ENCODE measurements around the gene MAIP1. TPM values are rescaled to one million over a fixed set of nuclear protein-coding genes. Genes with fewer than 3 reads are reported as not detected.
A peak's percentile ranks its signal among the peaks of the same experiment; 100 is the strongest.

Gene MAIP1
- total RNA-seq, 1 experiment from 2014 or later: 29.3 TPM

DNA sequence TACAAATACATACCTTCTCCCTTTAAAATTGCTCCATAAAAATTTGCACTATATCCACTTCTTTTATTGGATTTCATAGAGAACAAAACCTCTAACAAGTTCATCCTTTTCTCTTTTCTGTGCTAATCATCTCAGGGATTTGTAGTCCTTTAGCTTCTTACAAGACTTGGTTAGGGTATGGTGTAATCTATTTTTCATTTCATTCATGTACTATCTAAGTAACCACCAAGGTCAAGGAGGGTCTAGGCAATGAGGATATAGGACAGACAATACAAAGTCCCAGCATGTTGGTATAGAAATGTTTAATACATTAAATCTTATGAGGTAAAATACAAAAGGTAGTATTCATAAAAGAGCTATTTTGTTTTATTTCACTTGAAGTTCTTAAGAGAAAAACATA, 26.8 kb upstream of the MAIP1 start:
- TF ChIP-seq, protein P1, sequence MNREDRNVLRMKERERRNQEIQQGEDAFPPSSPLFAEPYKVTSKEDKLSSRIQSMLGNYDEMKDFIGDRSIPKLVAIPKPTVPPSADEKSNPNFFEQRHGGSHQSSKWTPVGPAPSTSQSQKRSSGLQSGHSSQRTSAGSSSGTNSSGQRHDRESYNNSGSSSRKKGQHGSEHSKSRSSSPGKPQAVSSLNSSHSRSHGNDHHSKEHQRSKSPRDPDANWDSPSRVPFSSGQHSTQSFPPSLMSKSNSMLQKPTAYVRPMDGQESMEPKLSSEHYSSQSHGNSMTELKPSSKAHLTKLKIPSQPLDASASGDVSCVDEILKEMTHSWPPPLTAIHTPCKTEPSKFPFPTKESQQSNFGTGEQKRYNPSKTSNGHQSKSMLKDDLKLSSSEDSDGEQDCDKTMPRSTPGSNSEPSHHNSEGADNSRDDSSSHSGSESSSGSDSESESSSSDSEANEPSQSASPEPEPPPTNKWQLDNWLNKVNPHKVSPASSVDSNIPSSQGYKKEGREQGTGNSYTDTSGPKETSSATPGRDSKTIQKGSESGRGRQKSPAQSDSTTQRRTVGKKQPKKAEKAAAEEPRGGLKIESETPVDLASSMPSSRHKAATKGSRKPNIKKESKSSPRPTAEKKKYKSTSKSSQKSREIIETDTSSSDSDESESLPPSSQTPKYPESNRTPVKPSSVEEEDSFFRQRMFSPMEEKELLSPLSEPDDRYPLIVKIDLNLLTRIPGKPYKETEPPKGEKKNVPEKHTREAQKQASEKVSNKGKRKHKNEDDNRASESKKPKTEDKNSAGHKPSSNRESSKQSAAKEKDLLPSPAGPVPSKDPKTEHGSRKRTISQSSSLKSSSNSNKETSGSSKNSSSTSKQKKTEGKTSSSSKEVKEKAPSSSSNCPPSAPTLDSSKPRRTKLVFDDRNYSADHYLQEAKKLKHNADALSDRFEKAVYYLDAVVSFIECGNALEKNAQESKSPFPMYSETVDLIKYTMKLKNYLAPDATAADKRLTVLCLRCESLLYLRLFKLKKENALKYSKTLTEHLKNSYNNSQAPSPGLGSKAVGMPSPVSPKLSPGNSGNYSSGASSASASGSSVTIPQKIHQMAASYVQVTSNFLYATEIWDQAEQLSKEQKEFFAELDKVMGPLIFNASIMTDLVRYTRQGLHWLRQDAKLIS (CRISPR knock-in tag; IDR thresholded peaks at IDR 0.05; ENCODE audit: borderline replicate concordance): no peak
- TF ChIP-seq, protein P2, sequence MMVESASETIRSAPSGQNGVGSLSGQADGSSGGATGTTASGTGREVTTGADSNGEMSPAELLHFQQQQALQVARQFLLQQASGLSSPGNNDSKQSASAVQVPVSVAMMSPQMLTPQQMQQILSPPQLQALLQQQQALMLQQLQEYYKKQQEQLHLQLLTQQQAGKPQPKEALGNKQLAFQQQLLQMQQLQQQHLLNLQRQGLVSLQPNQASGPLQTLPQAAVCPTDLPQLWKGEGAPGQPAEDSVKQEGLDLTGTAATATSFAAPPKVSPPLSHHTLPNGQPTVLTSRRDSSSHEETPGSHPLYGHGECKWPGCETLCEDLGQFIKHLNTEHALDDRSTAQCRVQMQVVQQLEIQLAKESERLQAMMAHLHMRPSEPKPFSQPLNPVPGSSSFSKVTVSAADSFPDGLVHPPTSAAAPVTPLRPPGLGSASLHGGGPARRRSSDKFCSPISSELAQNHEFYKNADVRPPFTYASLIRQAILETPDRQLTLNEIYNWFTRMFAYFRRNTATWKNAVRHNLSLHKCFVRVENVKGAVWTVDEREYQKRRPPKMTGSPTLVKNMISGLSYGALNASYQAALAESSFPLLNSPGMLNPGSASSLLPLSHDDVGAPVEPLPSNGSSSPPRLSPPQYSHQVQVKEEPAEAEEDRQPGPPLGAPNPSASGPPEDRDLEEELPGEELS (CRISPR knock-in tag; IDR thresholded peaks at IDR 0.05): no peak
- TF ChIP-seq, protein P3, sequence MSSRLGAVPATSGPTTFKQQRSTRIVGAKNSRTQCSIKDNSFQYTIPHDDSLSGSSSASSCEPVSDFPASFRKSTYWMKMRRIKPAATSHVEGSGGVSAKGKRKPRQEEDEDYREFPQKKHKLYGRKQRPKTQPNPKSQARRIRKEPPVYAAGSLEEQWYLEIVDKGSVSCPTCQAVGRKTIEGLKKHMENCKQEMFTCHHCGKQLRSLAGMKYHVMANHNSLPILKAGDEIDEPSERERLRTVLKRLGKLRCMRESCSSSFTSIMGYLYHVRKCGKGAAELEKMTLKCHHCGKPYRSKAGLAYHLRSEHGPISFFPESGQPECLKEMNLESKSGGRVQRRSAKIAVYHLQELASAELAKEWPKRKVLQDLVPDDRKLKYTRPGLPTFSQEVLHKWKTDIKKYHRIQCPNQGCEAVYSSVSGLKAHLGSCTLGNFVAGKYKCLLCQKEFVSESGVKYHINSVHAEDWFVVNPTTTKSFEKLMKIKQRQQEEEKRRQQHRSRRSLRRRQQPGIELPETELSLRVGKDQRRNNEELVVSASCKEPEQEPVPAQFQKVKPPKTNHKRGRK (CRISPR knock-in tag; IDR thresholded peaks at IDR 0.05; ENCODE audit: borderline replicate concordance): no peak
- TF ChIP-seq IRF2 (CRISPR knock-in tag; IDR thresholded peaks at IDR 0.05; ENCODE audit: borderline replicate concordance, low read depth): no peak
- H3K27me3 Mint-ChIP-seq (ENCODE audit: low read depth): no peaks in the 10 kb centered on the region
- H3K27ac Mint-ChIP-seq: peak overlapping the region; percentile 76
- peaks cover 41% of the 10 kb centered on the region for H3K36me3 Mint-ChIP-seq
- DNase-seq (ENCODE audit: low spot score): no peak
- CTCF ChIA-PET: no interaction called here
- POLR2A ChIA-PET: no interaction called here
- H3K9me3 Mint-ChIP-seq: no peaks in the 10 kb centered on the region
- ATAC-seq: peak; percentile 33
- H3K4me1 Mint-ChIP-seq: peaks cover 27% of the 10 kb centered on the region
- H3K4me3 Mint-ChIP-seq: peak overlapping the region; percentile 26; the same call in 1 of the 2 replicates

DNA sequence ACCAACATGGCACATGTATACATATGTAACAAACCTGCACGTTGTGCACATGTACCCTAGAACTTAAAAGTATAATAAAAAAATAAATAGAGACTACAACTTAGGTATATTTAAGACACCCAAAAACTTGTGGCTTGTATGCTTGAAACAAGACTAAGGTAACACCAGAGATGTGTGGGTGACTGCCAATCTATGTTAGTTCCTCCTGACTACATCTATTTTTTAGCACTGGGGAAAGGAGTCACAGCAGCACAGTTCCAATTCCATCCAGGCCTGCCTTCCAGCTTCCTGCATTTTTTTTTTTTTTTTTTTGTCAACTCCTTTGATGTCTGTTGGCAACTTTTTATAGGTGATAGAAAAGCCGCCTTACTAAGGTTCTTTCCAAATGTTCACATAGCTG, 26.1 kb upstream of the MAIP1 start:
- H3K4me3 Mint-ChIP-seq: no peak overlapping the region
- no peaks in the 10 kb centered on the region for H3K9me3 Mint-ChIP-seq
- TF ChIP-seq, protein P4, sequence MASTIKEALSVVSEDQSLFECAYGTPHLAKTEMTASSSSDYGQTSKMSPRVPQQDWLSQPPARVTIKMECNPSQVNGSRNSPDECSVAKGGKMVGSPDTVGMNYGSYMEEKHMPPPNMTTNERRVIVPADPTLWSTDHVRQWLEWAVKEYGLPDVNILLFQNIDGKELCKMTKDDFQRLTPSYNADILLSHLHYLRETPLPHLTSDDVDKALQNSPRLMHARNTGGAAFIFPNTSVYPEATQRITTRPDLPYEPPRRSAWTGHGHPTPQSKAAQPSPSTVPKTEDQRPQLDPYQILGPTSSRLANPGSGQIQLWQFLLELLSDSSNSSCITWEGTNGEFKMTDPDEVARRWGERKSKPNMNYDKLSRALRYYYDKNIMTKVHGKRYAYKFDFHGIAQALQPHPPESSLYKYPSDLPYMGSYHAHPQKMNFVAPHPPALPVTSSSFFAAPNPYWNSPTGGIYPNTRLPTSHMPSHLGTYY (CRISPR knock-in tag; IDR thresholded peaks at IDR 0.05): peak; percentile 76; the same call in 1 of the 2 replicates
- no peak for TF ChIP-seq RORB (CRISPR knock-in tag; IDR thresholded peaks at IDR 0.05)
- no peak for TF ChIP-seq TEAD4 (CRISPR knock-in tag; IDR thresholded peaks at IDR 0.05)
- no peak for TF ChIP-seq FOXP1 (CRISPR knock-in tag; IDR thresholded peaks at IDR 0.05; ENCODE audit: borderline replicate concordance)
- no peak for TF ChIP-seq HMGA2 (CRISPR knock-in tag; IDR thresholded peaks at IDR 0.05)
- TF ChIP-seq, protein P5, sequence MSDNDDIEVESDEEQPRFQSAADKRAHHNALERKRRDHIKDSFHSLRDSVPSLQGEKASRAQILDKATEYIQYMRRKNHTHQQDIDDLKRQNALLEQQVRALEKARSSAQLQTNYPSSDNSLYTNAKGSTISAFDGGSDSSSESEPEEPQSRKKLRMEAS (CRISPR knock-in tag; IDR thresholded peaks at IDR 0.05): no peak
- no peak for TF ChIP-seq FOXJ3 (CRISPR knock-in tag; IDR thresholded peaks at IDR 0.05; ENCODE audit: borderline replicate concordance)
- H3K27ac Mint-ChIP-seq: peak overlapping the region; percentile 51; the same call in 1 of the 2 replicates
- POLR2A ChIA-PET: no interaction called here
- DNase-seq (ENCODE audit: low spot score) (no peak), ATAC-seq (peak; percentile 49)
- H3K27me3 Mint-ChIP-seq (ENCODE audit: low read depth): no peaks in the 10 kb centered on the region
- peaks cover 41% of the 10 kb centered on the region for H3K36me3 Mint-ChIP-seq
- CTCF ChIA-PET: interaction anchor here (0.6 to 0.7 kb wide), 2 partner anchors 11 to 224 kb away, joined by 3 to 4 read pairs; no protein-coding TSS in a partner anchor
- H3K4me1 Mint-ChIP-seq: peaks cover 27% of the 10 kb centered on the region

DNA sequence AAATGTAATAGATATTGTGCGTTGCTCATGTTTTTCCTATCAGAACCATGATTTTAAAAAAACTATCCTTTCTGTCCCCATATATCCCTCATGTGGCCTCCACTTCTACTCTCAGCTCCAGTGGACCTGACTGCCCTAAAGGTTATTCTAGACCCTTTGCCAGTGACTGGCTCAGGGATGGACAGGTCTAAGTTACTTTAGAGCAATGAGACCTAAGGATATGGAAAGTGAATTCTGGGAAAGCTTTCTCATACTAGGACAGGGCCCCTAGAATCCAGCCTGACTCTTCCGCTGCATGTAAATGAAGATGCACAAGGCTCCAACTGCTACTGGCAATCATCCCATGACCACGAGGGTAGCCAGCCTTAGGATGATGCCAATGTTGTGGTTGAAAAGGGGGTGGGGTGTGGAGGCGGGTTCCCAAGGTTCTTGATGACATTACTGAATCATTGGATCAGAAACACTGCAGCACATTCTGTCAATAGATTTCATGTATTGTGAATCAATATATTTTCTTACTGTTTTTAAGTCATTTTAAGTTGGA, 23.0 kb upstream of the MAIP1 start:
- POLR2A ChIA-PET: no interaction called here
- peaks cover 20% of the 10 kb centered on the region for H3K4me1 Mint-ChIP-seq
- CTCF ChIA-PET: no interaction called here
- peaks cover 43% of the 10 kb centered on the region for H3K36me3 Mint-ChIP-seq
- no peaks in the 10 kb centered on the region for H3K9me3 Mint-ChIP-seq
- ATAC-seq (no peak; the same call in 1 of the 2 replicates), DNase-seq (ENCODE audit: low spot score) (no peak)
- H3K27ac Mint-ChIP-seq: peak overlapping the region; percentile 45; the same call in 1 of the 2 replicates
- H3K27me3 Mint-ChIP-seq (ENCODE audit: low read depth): no peaks in the 10 kb centered on the region
- H3K4me3 Mint-ChIP-seq: no peak overlapping the region
- TF ChIP-seq ZNF671 (CRISPR knock-in tag; IDR thresholded peaks at IDR 0.05) (no peak), ESRRA (CRISPR knock-in tag; IDR thresholded peaks at IDR 0.05; ENCODE audit: borderline replicate concordance) (no peak), TCF7 (CRISPR knock-in tag; IDR thresholded peaks at IDR 0.05; ENCODE audit: low read depth) (no peak), FOXJ3 (CRISPR knock-in tag; IDR thresholded peaks at IDR 0.05; ENCODE audit: borderline replicate concordance) (no peak), TP53 (CRISPR knock-in tag; IDR thresholded peaks at IDR 0.05) (no peak)
- TF ChIP-seq, protein P6, sequence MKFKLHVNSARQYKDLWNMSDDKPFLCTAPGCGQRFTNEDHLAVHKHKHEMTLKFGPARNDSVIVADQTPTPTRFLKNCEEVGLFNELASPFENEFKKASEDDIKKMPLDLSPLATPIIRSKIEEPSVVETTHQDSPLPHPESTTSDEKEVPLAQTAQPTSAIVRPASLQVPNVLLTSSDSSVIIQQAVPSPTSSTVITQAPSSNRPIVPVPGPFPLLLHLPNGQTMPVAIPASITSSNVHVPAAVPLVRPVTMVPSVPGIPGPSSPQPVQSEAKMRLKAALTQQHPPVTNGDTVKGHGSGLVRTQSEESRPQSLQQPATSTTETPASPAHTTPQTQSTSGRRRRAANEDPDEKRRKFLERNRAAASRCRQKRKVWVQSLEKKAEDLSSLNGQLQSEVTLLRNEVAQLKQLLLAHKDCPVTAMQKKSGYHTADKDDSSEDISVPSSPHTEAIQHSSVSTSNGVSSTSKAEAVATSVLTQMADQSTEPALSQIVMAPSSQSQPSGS (CRISPR knock-in tag; IDR thresholded peaks at IDR 0.05; ENCODE audit: borderline replicate concordance, low read depth): no peak
- TF ChIP-seq, protein P7, sequence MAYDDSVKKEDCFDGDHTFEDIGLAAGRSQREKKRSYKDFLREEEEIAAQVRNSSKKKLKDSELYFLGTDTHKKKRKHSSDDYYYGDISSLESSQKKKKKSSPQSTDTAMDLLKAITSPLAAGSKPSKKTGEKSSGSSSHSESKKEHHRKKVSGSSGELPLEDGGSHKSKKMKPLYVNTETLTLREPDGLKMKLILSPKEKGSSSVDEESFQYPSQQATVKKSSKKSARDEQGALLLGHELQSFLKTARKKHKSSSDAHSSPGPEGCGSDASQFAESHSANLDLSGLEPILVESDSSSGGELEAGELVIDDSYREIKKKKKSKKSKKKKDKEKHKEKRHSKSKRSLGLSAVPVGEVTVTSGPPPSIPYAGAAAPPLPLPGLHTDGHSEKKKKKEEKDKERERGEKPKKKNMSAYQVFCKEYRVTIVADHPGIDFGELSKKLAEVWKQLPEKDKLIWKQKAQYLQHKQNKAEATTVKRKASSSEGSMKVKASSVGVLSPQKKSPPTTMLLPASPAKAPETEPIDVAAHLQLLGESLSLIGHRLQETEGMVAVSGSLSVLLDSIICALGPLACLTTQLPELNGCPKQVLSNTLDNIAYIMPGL (CRISPR knock-in tag; IDR thresholded peaks at IDR 0.05): no peak

Data from WTC11 (cell line).